Activated T-cell treated with anti-CD3 and anti-CD28 coated beads, Interleukin-2, amount 50 U/mL, for 72 hours (primary cell): ENCODE results near the gene DOC2B. TPM values are rescaled to one million over a fixed set of nuclear protein-coding genes. Genes with fewer than 3 reads are reported as not detected.

Experiments used
- ATAC-seq, 2 donors: fragments of 150-1000 bp; cut with Tn5 transposase; replicated peaks in 1 of 2; 2 replicates each; pipeline ENCODE4 v1.10.0; 2021; ENCODE audit warnings: moderate library complexity in 2 of 2, mild to moderate bottlenecking in 1 of 2
- DNase-seq, 2 donors: peaks; one replicate each; pipeline ENCODE4 v3.0.0; 2021 to 2022; ENCODE audit warnings: mixed read lengths in 1 of 2
- H3K27ac Mint-ChIP-seq: one replicate; pipeline ENCODE4 v1.8.0; 2022; ENCODE audit warnings: mild to moderate bottlenecking, moderate library complexity, mixed read lengths
- H3K27me3 Mint-ChIP-seq: one replicate; pipeline ENCODE4 v1.8.0; 2022; ENCODE audit warnings: low read depth, mixed read lengths
- H3K36me3 Mint-ChIP-seq, 2 donors: one replicate each; pipeline ENCODE4 v1.8.0; 2022; ENCODE audit warnings: mixed read lengths in 2 of 2, mild to moderate bottlenecking in 1 of 2; ENCODE audit not compliant: insufficient read depth in 2 of 2
- H3K4me1 Mint-ChIP-seq: one replicate; pipeline ENCODE4 v1.8.0; 2022; ENCODE audit warnings: low read depth, mixed read lengths
- H3K4me3 Mint-ChIP-seq, 2 donors: one replicate each; pipeline ENCODE4 v1.8.0; 2022; ENCODE audit warnings: mild to moderate bottlenecking in 2 of 2, mixed read lengths in 2 of 2, moderate library complexity in 2 of 2
- H3K9me3 Mint-ChIP-seq, 2 donors: one replicate each; pipeline ENCODE4 v1.8.0; 2022; ENCODE audit warnings: mixed read lengths in 2 of 2
- total RNA-seq, 2 donors: library from RNA; stranded (reverse); gene quantifications; one replicate each; pipeline ENCODE4 v1.2.3, GENCODE V29; 2022

The DOC2B gene
- total RNA-seq, 2 donors from 2014 or later = 0.12 to 0.25 TPM

DNA sequence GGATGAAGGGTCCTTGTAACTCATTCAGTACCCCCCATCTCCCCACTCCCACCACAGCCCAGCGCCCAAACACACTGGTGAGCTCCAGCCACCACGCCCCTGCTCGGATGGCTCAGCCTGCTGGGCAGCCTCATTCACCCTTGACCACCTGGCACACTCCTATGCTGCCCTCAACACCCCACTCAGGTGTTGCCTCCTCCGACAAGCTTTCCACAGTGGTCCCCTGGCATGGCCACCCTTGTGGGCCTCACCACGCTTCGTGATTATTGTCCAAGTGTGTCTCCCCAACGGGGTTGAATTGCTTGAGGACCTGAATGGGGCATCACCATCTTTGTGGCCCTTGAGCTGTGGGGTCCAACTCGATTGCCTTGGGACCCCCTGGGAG lies 12.0 kb upstream of the DOC2B start:
- H3K4me1 Mint-ChIP-seq = peaks cover 6% of the 10 kb centered on the region
- no peaks in the 10 kb centered on the region for H3K9me3 Mint-ChIP-seq
- no peak for ATAC-seq
- no peak overlapping the region for H3K4me3 Mint-ChIP-seq
- no peak overlapping the region for H3K27ac Mint-ChIP-seq
- H3K36me3 Mint-ChIP-seq = no peaks in the 10 kb centered on the region
- peaks cover 6% of the 10 kb centered on the region for H3K27me3 Mint-ChIP-seq
- no peak for DNase-seq

DNA sequence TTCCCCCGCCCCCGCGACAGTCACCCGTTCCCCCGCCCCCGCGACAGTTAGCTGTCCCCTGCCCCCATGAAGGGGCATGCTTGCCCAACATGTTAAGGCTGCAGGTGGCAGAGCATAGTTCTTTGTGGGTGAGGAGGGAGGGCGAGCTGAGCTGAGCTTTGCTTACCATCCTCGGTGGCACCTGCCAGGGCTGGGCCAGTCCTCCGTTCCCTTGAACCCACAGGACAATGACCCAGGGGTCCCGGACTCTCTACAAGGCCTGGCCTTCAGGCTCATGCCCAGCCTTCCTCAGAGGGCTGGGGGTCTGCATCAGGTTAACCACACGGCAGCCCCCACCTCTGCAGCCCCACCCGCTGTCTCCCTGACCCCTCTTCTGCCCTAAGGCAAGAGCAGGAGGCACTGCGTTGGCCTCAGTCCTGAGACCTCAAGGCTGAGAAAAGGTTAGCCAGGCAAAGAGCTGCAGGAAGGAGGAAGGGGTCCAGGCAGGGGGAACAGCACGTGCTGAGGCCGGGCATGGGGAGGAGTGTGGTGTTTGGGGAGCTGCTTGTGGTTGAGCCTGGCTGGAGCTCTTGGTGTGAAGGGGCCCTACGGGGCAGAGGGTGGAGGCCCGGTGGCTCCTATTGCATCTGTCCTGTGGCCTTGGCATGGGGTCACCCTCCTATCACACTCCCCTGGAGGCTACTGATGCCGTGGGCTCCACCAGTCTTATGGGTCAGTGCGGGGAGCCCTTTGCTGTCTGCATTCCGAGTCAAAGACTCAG lies 11.4 kb upstream of the DOC2B start:
- H3K27ac Mint-ChIP-seq = no peak overlapping the region
- no peak overlapping the region for H3K4me3 Mint-ChIP-seq
- H3K9me3 Mint-ChIP-seq = no peaks in the 10 kb centered on the region
- peaks cover 6% of the 10 kb centered on the region for H3K4me1 Mint-ChIP-seq
- DNase-seq = no peak
- H3K27me3 Mint-ChIP-seq = peaks cover 6% of the 10 kb centered on the region
- H3K36me3 Mint-ChIP-seq = no peaks in the 10 kb centered on the region
- ATAC-seq = no peak

DNA sequence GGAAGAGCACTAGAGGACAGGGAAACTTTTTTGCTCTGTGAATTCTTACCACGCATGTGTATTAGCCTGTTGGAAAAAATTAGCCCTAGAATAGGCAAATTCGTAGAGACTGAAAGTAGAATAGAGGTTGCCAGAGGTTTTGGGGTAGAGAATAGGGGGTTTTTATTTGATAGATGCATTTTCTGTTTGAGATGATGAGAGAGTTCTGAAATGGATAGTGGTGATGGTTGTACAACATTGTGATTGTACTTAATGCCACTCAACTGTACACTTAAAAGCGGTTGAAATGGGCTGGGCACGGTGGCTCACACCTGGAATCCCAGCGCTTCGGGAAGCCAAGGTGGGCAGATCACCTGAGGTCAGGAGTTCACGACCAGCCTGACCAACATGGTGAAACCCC lies 8.0 kb upstream of the DOC2B start:
- Mint-ChIP-seq H3K4me1 (peaks cover 13% of the 10 kb centered on the region), H3K4me3 (no peak overlapping the region), H3K27ac (no peak overlapping the region), H3K36me3 (no peaks in the 10 kb centered on the region), H3K27me3 (peaks cover 14% of the 10 kb centered on the region), H3K9me3 (no peaks in the 10 kb centered on the region)
- no peak for ATAC-seq
- DNase-seq = no peak

DNA sequence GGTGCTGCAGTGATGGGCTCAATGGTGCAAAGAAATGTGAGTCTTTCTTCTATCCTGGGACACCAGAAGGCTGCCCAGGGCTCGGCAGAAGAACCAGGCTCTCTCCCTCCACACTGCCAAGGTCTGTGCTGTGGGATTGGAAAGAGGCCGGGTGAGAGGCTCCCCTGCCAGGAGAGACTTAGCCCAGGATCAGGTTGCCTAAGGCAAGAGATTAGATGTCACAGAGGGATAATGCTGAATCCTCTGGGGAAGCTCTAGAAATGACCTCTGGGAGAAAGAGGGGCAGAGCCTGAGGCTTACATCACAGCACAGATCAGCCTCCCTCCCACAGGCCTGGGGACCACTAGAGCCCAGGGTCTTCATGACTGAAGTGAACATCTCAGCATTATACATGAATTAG lies 5.7 kb upstream of the DOC2B start:
- Mint-ChIP-seq H3K4me1 (peaks cover 16% of the 10 kb centered on the region), H3K9me3 (no peaks in the 10 kb centered on the region)
- no peak for ATAC-seq

DNA sequence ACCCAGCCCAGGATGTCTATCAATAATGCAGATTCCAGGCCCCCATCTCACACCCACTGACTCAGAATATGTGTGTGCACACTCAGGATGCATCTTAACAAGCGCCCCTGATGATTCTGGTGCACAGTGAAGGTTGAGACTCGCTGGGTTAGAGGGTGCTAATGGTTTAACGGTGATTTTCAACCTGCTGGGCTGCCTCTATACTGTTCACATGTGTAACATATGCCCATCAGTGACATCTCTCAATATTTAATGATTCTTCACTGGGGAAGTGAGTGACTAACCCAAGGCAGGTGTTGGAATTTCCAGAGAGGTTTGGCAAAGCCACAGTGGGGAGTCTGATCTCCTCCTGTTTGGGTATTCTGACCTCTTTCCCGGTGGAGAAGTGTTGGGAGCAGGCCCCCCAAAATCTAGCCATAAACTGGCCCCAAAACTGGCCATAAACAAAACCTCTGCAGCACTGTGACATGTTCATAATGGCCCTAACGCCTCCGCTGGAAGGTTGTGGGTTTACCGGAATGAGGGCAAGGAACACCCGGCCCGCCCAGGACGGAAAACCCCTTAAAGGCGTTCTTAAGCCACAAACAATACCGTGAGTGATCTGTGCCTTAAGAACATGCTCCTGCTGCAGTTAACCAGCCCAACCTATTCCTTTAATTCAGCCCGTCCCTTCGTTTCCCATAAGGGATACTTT lies 4.1 kb upstream of the DOC2B start:
- no peak overlapping the region for H3K27ac Mint-ChIP-seq
- H3K4me3 Mint-ChIP-seq = peak overlapping the region; percentile 53 to 76

More for the DNA sequence above, 5.7 kb upstream of the DOC2B start:
- no peak overlapping the region for H3K4me3 Mint-ChIP-seq
- no peaks in the 10 kb centered on the region for H3K36me3 Mint-ChIP-seq
- DNase-seq = no peak
- H3K27ac Mint-ChIP-seq = no peak overlapping the region
- peaks cover 37% of the 10 kb centered on the region for H3K27me3 Mint-ChIP-seq

DNA sequence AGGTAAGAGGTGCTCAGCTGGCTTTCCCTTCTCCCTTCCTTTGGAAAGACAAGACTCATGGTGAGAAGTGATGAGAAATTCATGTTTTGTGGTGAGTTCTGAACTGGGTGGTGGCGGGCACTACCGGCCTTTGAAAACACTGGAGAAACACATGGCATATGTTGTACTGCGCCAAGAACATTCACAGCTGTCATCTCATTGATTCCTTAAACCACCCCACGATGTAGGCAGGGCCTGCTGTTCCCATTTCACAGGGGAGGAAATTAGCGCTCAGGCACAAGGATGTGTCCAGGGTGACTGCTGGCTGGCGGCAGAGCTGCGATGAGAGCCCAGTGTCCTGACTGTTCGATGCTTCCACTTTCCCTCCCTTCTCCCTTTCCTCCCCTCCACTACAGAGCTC lies 1.6 kb upstream of the DOC2B start:
- Mint-ChIP-seq H3K27ac (no peak overlapping the region), H3K9me3 (no peaks in the 10 kb centered on the region), H3K36me3 (no peaks in the 10 kb centered on the region), H3K4me1 (peaks cover 13% of the 10 kb centered on the region), H3K4me3 (no peak overlapping the region), H3K27me3 (peaks cover 44% of the 10 kb centered on the region)
- DNase-seq (no peak), ATAC-seq (no peak)

More for the DNA sequence above, 4.1 kb upstream of the DOC2B start:
- H3K4me1 Mint-ChIP-seq = peaks cover 19% of the 10 kb centered on the region
- DNase-seq (peak; percentile 26 to 32), ATAC-seq (no peak)
- no peaks in the 10 kb centered on the region for H3K9me3 Mint-ChIP-seq
- H3K27me3 Mint-ChIP-seq = peaks cover 42% of the 10 kb centered on the region
- H3K36me3 Mint-ChIP-seq = no peaks in the 10 kb centered on the region

DNA sequence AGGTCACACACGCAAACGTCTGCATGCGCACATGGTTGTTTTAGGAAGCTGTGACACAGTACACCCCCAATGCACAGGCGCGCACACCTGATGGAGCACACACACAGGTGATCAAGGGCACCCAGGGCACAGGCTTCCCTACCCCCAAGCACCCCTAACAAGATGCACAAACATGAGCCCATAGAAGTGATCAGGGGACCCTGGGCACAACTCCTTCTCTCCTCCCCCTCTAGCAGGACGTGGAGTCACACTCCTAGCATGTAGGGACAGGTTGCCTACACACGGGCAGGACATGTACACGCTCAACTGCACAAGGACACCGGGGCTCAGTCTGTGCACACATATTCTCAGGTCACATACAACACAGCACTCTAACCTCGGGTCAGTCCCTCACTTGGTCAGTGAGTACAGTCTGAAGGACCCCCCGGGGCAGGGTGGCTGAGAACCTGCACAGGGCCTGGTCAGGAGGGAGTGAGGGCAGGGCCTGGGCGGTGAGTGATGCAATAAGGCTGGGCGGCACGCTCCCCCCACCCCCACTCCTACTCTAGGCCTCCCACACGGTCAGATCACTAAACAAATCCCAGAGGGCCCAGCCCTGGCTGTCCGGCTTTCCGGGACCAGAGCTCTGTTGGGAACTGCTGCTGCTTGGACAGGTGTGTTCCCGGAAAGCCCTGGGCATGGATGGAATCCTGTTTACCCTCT lies 751 bp upstream of the DOC2B start:
- peak overlapping the region; percentile 34 to 56 for H3K4me3 Mint-ChIP-seq
- ATAC-seq = no peak
- H3K9me3 Mint-ChIP-seq = no peaks in the 10 kb centered on the region
- no peaks in the 10 kb centered on the region for H3K36me3 Mint-ChIP-seq
- H3K27me3 Mint-ChIP-seq = peaks cover 51% of the 10 kb centered on the region
- H3K27ac Mint-ChIP-seq = no peak overlapping the region
- H3K4me1 Mint-ChIP-seq = peaks cover 13% of the 10 kb centered on the region
- DNase-seq = no peak

DNA sequence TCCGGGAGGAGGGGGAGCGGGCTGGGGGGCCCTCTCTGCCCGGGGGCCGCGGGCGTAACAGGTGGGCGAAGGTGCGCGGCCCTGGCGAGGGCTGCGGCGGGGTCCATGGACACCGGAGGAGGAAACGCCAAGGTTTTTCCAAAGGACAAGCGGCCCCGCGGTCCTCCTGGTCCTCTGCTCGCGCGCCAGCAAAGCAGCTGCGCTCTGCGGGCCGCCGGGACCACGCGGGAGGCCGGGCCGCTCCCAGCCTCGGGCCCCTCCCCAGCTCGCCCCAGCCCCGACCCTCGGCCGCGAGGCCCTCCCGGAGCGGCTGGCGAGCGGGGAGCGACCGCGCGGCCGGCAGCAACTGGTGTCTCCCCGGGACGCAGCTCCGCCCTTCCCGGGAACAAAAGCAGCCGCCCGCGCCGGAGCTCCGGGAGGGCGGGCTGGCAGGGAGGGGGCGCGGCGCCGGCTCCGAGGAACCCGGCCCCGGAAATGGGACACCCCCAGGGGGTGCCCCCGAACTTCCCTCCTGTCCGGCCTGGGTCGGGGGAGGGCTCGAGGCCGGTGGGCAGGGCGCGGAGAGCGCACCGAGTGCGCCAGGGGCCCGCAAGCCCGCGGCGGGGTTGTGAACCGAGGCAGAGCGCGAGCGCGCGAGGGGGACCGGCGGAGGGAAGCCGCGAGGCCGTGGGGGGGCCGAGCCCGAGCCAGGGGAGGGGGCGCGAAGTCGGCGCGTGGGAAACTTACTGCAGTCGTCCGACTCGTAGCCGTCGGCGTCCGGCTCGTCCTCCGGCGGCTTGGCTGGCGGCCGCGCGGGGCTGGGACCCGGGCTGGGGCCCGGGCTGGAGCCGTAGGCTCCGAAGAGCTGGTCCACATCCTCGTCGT lies 837 bp downstream of the DOC2B start:
- no peak overlapping the region for H3K27ac Mint-ChIP-seq
- H3K4me1 Mint-ChIP-seq = peaks cover 7% of the 10 kb centered on the region
- peak overlapping the region in 1 of 2 donors; percentile 27 for H3K4me3 Mint-ChIP-seq
- H3K36me3 Mint-ChIP-seq = no peaks in the 10 kb centered on the region
- H3K27me3 Mint-ChIP-seq = peaks cover 51% of the 10 kb centered on the region
- no peaks in the 10 kb centered on the region for H3K9me3 Mint-ChIP-seq
- ATAC-seq (peak in 1 of 2 donors; percentile 5), DNase-seq (no peak)

DNA sequence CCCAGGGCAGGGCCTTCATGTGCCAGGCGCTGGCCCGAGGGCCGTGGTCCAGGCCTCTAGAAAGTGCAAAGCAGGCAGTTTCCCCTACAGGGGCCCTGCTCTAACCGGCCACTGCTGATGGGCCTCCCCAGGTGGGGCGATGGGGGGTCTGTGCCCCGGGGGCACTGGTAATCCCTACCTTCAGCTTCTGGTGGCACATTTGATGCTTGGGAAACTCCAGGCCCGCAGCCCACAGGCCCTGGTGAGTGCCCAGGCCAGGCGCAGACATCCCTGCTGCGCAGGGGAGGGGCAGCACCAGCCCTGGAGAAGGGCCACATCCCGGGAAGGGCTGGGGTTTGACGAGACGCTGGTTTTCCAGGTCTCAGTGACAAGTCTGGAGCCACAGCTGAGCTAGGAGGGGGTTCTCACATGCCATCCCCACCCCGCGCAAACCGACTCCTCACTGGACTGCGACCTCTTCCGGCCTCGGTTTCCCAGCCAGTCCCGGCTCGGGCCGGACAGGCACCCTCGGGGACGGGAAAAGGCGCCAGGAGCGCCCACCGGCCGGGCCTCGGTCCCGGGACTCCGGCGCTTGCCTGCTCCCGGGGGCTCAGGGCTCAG lies 1.6 kb downstream of the DOC2B start:
- H3K27me3 Mint-ChIP-seq = peaks cover 47% of the 10 kb centered on the region
- peaks cover 6% of the 10 kb centered on the region for H3K4me1 Mint-ChIP-seq
- no peaks in the 10 kb centered on the region for H3K9me3 Mint-ChIP-seq
- H3K27ac Mint-ChIP-seq = no peak overlapping the region
- ATAC-seq (no peak), DNase-seq (no peak)
- H3K4me3 Mint-ChIP-seq = no peak overlapping the region
- H3K36me3 Mint-ChIP-seq = no peaks in the 10 kb centered on the region

DNA sequence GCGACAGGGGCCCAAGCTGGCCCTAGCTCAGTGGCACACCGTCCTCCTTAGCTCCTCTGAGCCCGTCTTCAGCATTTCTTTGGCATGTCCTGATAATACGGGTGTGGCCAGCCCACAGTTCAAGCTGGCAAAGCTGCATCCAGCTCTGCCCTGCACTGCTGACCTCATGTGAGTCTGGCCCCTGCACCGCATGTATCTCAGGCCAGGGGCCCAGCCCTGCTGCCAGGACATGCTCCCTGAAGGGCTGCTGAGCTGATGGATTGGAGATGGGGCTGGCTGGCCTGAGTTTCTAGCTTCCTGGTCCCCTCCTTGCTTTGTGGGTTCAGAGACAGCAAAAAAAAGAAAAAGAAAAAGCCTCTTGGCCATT lies 2.4 kb downstream of the DOC2B start:
- Mint-ChIP-seq H3K36me3 (no peaks in the 10 kb centered on the region), H3K27ac (no peak overlapping the region), H3K4me3 (no peak overlapping the region), H3K27me3 (peaks cover 39% of the 10 kb centered on the region), H3K4me1 (peaks cover 6% of the 10 kb centered on the region), H3K9me3 (no peaks in the 10 kb centered on the region)
- ATAC-seq = no peak
- no peak for DNase-seq

DNA sequence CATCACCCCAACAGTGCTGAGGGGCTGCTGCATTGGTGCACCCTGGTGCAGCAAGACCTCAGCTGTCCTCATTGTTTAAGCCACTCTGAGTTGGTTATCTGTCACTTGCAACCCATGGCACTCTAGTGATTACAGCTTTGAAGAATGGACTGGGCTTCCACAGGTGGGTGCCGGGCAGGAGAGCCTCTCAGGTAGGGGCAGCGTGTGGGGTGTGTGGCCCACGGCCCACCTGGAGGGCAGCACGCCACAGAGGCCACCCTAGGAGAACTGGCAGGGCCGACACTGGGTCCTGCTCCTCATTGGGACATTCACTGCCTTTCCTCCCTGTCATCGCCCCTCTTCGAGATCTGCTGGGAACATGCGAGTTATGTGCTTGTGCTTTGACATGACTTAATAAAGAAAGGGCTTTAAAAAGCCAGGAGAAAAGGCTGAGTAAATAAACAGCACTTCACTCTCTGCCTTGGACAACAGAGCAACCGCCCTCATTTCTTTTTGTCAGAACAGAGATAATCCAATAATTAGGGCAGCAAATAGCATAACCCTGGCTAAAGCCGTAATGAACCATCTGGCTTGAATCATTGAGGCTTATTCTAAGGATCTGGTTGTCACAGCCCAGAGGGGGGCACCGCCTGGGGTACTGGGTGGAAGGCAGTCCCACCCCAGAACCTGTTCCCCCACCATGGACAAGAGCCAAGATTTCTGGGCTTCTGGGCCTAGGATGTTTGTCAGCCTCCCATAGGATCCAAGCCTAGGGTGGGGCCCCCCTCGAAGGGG lies 3.0 kb downstream of the DOC2B start:
- no peak for ATAC-seq

DNA sequence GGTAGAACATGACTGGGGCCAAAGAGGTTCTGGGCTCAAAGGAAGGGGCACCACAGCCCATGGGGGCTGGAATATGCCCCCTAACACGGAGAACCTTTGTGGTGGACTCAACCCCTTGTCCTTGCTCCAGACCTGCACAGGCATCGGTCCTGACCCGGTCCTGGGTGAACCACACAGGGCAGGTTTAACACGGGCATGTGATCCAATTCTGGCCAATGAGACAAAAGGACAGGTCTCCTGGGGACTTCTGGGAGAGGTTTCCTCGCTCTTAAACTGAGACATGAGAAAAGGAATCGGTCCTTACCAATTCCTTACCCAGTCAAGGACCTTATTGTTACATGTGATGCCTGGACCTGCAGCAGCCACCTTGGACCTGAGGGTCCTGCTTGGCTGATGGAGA lies 3.7 kb downstream of the DOC2B start:
- H3K4me1 Mint-ChIP-seq = peaks cover 6% of the 10 kb centered on the region

More for the DNA sequence above, 3.0 kb downstream of the DOC2B start:
- Mint-ChIP-seq H3K4me3 (no peak overlapping the region), H3K27ac (no peak overlapping the region), H3K36me3 (no peaks in the 10 kb centered on the region), H3K4me1 (peaks cover 6% of the 10 kb centered on the region), H3K9me3 (no peaks in the 10 kb centered on the region), H3K27me3 (peaks cover 33% of the 10 kb centered on the region)
- DNase-seq = no peak

More for the DNA sequence above, 3.7 kb downstream of the DOC2B start:
- no peak overlapping the region for H3K27ac Mint-ChIP-seq
- H3K4me3 Mint-ChIP-seq = no peak overlapping the region
- no peaks in the 10 kb centered on the region for H3K36me3 Mint-ChIP-seq
- ATAC-seq = no peak
- no peaks in the 10 kb centered on the region for H3K9me3 Mint-ChIP-seq
- no peak for DNase-seq
- H3K27me3 Mint-ChIP-seq = peaks cover 26% of the 10 kb centered on the region
